Panc1 (cell line): ENCODE results near the gene EFL1. TPM values are rescaled to one million over a fixed set of nuclear protein-coding genes. Genes with fewer than 3 reads are reported as not detected.

Experiments used
- ATAC-seq: fragments of 200-7000 bp; cut with Tn5 transposase; 2 replicates; pipeline ENCODE4 v1.9.1; 2020; ENCODE audit warnings: mild to moderate bottlenecking, moderate library complexity
- BruUV-seq: library from RNA; stranded (reverse); fragments of 400-500 nt; replicated peaks from 2 replicates; lab custom pipeline; 2021; lab: Mats Ljungman, UMichigan
- CTCF ChIA-PET: fragments of 300-600 bp; sonication (Branson Sonifier 250); formaldehyde crosslinking; loops from one replicate; lab custom pipeline; 2022; ENCODE audit warnings: antibody characterized with exemption; lab: Charles Lee
- POLR2A ChIA-PET: fragments of 300-600 bp; sonication (Branson Sonifier 250); formaldehyde crosslinking; loops from one replicate; lab custom pipeline; 2022; ENCODE audit warnings: antibody characterized with exemption; lab: Charles Lee
- DNase-seq: peaks from one replicate; pipeline ENCODE4 v3.0.0-alpha.2; 2010; ENCODE audit warnings: low read depth, low spot score
- H3K27ac ChIP-seq: 2 replicates; pipeline ENCODE4 v1.5.1; 2011; ENCODE audit warnings: mild to moderate bottlenecking, low read length, inconsistent platforms
- H3K27me3 ChIP-seq: fragments of 200-500 bp; sonication (Bioruptor generic); 2 replicates; pipeline ENCODE4 v1.6.0; 2014; ENCODE audit warnings: low read length, inconsistent platforms; ENCODE audit not compliant: control insufficient read depth, insufficient read depth
- H3K36me3 ChIP-seq: fragments of 200-500 bp; sonication (Bioruptor generic); 2 replicates; pipeline ENCODE4 v1.5.1; 2014; ENCODE audit warnings: inconsistent platforms, mild to moderate bottlenecking, low read length, moderate library complexity; ENCODE audit not compliant: control insufficient read depth, insufficient read depth
- H3K4me1 ChIP-seq: 2 replicates; pipeline ENCODE4 v1.5.1; 2011; ENCODE audit warnings: inconsistent platforms, mild to moderate bottlenecking, low read length, moderate library complexity; ENCODE audit not compliant: control insufficient read depth, insufficient read depth
- H3K4me3 ChIP-seq, 2 experiments: 2 replicates each; pipeline ENCODE4 v1.5.1; 2011 to 2012; ENCODE audit warnings: low read depth in 2 of 2, low read length in 2 of 2, mild to moderate bottlenecking in 2 of 2, inconsistent platforms in 1 of 2, moderate library complexity in 1 of 2
- H3K9me3 ChIP-seq: fragments of 200-500 bp; sonication (Bioruptor generic); 2 replicates; pipeline ENCODE4 v1.5.1; 2014; ENCODE audit warnings: low read depth, mild to moderate bottlenecking, inconsistent platforms, low read length, moderate library complexity; ENCODE audit not compliant: control insufficient read depth, insufficient read depth
- POLR2AphosphoS5 ChIP-seq: IDR thresholded peaks from 2 replicates; pipeline ENCODE4 v1.6.1; 2012; ENCODE audit warnings: mild to moderate bottlenecking, low read depth, low read length, moderate library complexity
- SIN3A ChIP-seq: IDR thresholded peaks from 2 replicates; pipeline ENCODE4 v1.6.1; 2012; ENCODE audit warnings: low read depth, mild to moderate bottlenecking, low read length, moderate library complexity, borderline replicate concordance; ENCODE audit not compliant: insufficient read depth
- TCF7L2 ChIP-seq: IDR thresholded peaks from 2 replicates; pipeline ENCODE4 v1.6.1; 2011; ENCODE audit warnings: mild to moderate bottlenecking, low read depth, low read length, inconsistent platforms
- in situ Hi-C: cut with HindIII; loops from 2 replicates; pipeline ENCODE4 v1.10.0; 2016; ENCODE audit warnings: low sequenced_read_pairs, low pct_unique_long_range_greater_than_20kb
- intact Hi-C: fragments of 100-400 bp; cut with micrococcal nuclease; formaldehyde crosslinking; loops from one replicate; pipeline ENCODE4 v1.10.0; 2022; ENCODE audit not compliant: unreplicated experiment
- total RNA-seq: library from RNA; stranded (reverse); gene quantifications from one replicate; pipeline ENCODE4 v1.2.1, GENCODE V29; 2021; ENCODE audit not compliant: unreplicated experiment
- TF ChIP-seq, protein P1 (sequence below), 2 experiments: IDR thresholded peaks; 2 replicates each; pipeline ENCODE4 v1.6.1; 2011 to 2012; ENCODE audit warnings: low read depth in 2 of 2, control low read depth in 1 of 2, low read length in 1 of 2, mild to moderate bottlenecking in 1 of 2, moderate library complexity in 1 of 2; ENCODE audit not compliant: insufficient read depth in 1 of 2
- TF ChIP-seq, protein P2 (sequence below): fragments of 450-650 bp; IDR thresholded peaks from 2 replicates; pipeline ENCODE4 v1.5.1; 2017; ENCODE audit warnings: mild to moderate bottlenecking

EFL1 gene
- total RNA-seq, 1 experiment from 2014 or later: 20.2 TPM

- intact Hi-C loops: no loop called here
- H3K9me3 ChIP-seq: no peaks in the 10 kb centered on the region
- POLR2A ChIA-PET: no interaction called here
- no peak overlapping the region for H3K4me3 ChIP-seq
- in situ Hi-C loops: no loop called here
- H3K4me1 ChIP-seq: no peaks in the 10 kb centered on the region
- H3K27ac ChIP-seq: no peak overlapping the region
- H3K36me3 ChIP-seq: no peaks in the 10 kb centered on the region
- DNase-seq (no peak), ATAC-seq (no peak)
- peaks cover 8% of the 10 kb centered on the region; the same call in 1 of the 2 replicates for H3K27me3 ChIP-seq
- BruUV-seq: no TSS peak
- CTCF ChIA-PET: no interaction called here
- TF ChIP-seq, protein P1, sequence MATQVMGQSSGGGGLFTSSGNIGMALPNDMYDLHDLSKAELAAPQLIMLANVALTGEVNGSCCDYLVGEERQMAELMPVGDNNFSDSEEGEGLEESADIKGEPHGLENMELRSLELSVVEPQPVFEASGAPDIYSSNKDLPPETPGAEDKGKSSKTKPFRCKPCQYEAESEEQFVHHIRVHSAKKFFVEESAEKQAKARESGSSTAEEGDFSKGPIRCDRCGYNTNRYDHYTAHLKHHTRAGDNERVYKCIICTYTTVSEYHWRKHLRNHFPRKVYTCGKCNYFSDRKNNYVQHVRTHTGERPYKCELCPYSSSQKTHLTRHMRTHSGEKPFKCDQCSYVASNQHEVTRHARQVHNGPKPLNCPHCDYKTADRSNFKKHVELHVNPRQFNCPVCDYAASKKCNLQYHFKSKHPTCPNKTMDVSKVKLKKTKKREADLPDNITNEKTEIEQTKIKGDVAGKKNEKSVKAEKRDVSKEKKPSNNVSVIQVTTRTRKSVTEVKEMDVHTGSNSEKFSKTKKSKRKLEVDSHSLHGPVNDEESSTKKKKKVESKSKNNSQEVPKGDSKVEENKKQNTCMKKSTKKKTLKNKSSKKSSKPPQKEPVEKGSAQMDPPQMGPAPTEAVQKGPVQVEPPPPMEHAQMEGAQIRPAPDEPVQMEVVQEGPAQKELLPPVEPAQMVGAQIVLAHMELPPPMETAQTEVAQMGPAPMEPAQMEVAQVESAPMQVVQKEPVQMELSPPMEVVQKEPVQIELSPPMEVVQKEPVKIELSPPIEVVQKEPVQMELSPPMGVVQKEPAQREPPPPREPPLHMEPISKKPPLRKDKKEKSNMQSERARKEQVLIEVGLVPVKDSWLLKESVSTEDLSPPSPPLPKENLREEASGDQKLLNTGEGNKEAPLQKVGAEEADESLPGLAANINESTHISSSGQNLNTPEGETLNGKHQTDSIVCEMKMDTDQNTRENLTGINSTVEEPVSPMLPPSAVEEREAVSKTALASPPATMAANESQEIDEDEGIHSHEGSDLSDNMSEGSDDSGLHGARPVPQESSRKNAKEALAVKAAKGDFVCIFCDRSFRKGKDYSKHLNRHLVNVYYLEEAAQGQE (IDR thresholded peaks at IDR 0.05; ENCODE audit: insufficient read depth in 1 of 2, low read depth in 2 of 2, low read length in 1 of 2): no peak
Observed at GRCh38 chr15:82093325-82093724, 169.2 kb downstream of the EFL1 start.

DNA sequence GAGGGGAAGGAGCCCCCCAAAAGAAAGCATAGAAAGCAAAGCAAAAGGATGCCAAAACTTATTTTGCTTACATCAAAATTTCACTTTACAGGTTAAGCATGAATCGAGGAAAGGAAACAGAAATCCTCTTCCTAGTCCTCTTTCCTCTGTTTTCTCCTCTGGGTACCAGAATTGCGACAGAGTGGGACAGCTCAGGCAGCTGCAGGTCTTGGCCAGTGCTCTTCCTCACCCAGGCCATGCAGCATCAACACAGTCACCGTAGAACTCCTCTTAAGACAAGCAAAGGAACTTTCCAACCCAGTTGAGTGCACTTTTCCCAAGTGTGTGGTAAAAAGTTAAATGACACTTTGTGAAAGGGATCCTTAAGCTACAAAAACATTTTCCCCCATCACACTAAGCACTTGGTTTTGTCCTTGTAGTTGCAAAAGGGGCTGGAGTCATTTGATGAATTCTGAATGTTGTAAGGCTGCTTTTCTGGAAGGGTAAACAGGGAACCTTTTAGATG lies 170.8 kb downstream of the EFL1 start:
- ChIA-PET POLR2A (no interaction called here), CTCF (no interaction called here)
- peaks cover 8% of the 10 kb centered on the region; the same call in 1 of the 2 replicates for H3K27me3 ChIP-seq
- no peaks in the 10 kb centered on the region for H3K9me3 ChIP-seq
- no peak for DNase-seq
- TF ChIP-seq, protein P1 (IDR thresholded peaks at IDR 0.05; ENCODE audit: insufficient read depth in 1 of 2, low read depth in 2 of 2, low read length in 1 of 2): no peak
- TF ChIP-seq TCF7L2 (no peak), SIN3A (no peak), POLR2AphosphoS5 (no peak)
- TF ChIP-seq, protein P2, sequence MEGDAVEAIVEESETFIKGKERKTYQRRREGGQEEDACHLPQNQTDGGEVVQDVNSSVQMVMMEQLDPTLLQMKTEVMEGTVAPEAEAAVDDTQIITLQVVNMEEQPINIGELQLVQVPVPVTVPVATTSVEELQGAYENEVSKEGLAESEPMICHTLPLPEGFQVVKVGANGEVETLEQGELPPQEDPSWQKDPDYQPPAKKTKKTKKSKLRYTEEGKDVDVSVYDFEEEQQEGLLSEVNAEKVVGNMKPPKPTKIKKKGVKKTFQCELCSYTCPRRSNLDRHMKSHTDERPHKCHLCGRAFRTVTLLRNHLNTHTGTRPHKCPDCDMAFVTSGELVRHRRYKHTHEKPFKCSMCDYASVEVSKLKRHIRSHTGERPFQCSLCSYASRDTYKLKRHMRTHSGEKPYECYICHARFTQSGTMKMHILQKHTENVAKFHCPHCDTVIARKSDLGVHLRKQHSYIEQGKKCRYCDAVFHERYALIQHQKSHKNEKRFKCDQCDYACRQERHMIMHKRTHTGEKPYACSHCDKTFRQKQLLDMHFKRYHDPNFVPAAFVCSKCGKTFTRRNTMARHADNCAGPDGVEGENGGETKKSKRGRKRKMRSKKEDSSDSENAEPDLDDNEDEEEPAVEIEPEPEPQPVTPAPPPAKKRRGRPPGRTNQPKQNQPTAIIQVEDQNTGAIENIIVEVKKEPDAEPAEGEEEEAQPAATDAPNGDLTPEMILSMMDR: no peak
- intact Hi-C loops (no loop called here), in situ Hi-C loops (no loop called here)
- no TSS peak for BruUV-seq
- ATAC-seq: no peak
- no peak overlapping the region for H3K4me3 ChIP-seq
- no peaks in the 10 kb centered on the region for H3K36me3 ChIP-seq
- H3K4me1 ChIP-seq: no peaks in the 10 kb centered on the region
- no peak overlapping the region for H3K27ac ChIP-seq
